Adrenal gland (tissue), 12 donors: ENCODE measurements around the gene DNM2. TPM values are rescaled to one million over a fixed set of nuclear protein-coding genes. Genes with fewer than 3 reads are reported as not detected.

ENCODE experiments used
- DNase-seq, 7 donors: peaks; one replicate each; pipeline ENCODE4 v3.0.0-alpha.2; 2019 to 2020
- H3K27ac ChIP-seq, 5 donors: fragments of 200-600 bp; sonication (generic) in 4 of 5; 1 replicate in 3 of 5; 2 replicates in 2 of 5; pipeline versions ENCODE4 v1.5.1 to v1.8.0; 2016 to 2020; ENCODE audit warnings: mild to moderate bottlenecking in 1 of 5
- H3K27me3 ChIP-seq: fragments of 200-600 bp; 2 replicates; pipeline ENCODE4 v1.8.0; 2021
- H3K36me3 ChIP-seq, 2 donors: fragments of 200-600 bp; replicated peaks in 1 of 2; 1 replicate in 1 of 2; 2 replicates in 1 of 2; pipeline versions ENCODE4 v1.5.1 to v1.8.0; 2018 to 2022
- H3K4me1 ChIP-seq, 2 donors: fragments of 200-600 bp; replicated peaks in 1 of 2; 1 replicate in 1 of 2; 2 replicates in 1 of 2; pipeline versions ENCODE4 v1.5.1 to v1.8.0; 2018 to 2021
- H3K4me3 ChIP-seq, 4 donors: fragments of 200-600 bp; sonication (generic) in 3 of 4; one replicate each; pipeline ENCODE4 v1.5.1; 2016 to 2018
- H3K9me3 ChIP-seq, 3 donors: fragments of 200-600 bp; sonication (generic) in 1 of 3; replicated peaks in 1 of 3; 1 replicate in 2 of 3; 2 replicates in 1 of 3; pipeline versions ENCODE4 v1.5.1 to v1.8.0; 2016 to 2021
- POLR2A ChIP-seq, 2 donors: fragments of 450-650 bp; IDR thresholded peaks; one replicate each; pipeline ENCODE4 v1.6.1; 2017; ENCODE audit warnings: antibody characterized with exemption in 2 of 2, mild to moderate bottlenecking in 2 of 2, moderate library complexity in 1 of 2
- WGBS, 4 donors: extraction: QIAGEN DNeasy Blood & Tissue Kit in 2 of 4; methylation state at CpG; one replicate each; pipeline versions ENCODE4 v1.1.5 to v1.1.7; 2013 to 2017; 5-methylcytosine and 5-hydroxymethylcytosine counted together
- intact Hi-C, 2 donors: fragments of 100-400 bp; cut with DNase I; formaldehyde crosslinking; loops; one replicate each; pipeline versions ENCODE4 v1.14.1 to v1.15.0; 2022 to 2023
- microRNA counts, 2 donors: library from miRNA; unstranded; fragments of <30 nt; microRNA quantifications; one replicate each; lab custom pipeline; 2016
- microRNA-seq, 3 donors: library from miRNA; unstranded; fragments of <30 nt; microRNA quantifications; one replicate each; pipeline ENCODE4, GENCODE V29; 2017 to 2020
- polyA plus RNA-seq, 3 donors: library from polyadenylated mRNA; stranded (reverse); fragments of 200-250 nt in 2 of 3; fragments of 350-450 nt in 1 of 3; fragmentation: Illumina TruSeq in 1 of 3; extraction: RNeasy Lipid Tissue Mini Kit (QIAGEN cat#74804) in 1 of 3; gene quantifications; one replicate each; pipeline ENCODE4 v1.2.3, GENCODE V29; 2013 to 2014
- small RNA-seq, 2 donors: library from RNA; depleted of rRNA; stranded (forward); fragments of <200 nt; gene quantifications; one replicate each; pipeline ENCODE3, GENCODE V24; 2016
- total RNA-seq, 9 donors: library from RNA; depleted of rRNA in 4 of 9; stranded (reverse); fragments of >200 nt in 4 of 9; fragments of 120-200 nt in 1 of 9; fragmentation: NEBNext Ultra II Directional in 1 of 9; extraction: Animal tissue kit (Norgen Biotek cat#: 25700) in 1 of 9; gene quantifications; one replicate each; pipeline versions ENCODE4 v1.1.0 to v1.2.4, GENCODE V29; 2013 to 2023
- TF ChIP-seq, protein P1 (sequence below), 6 experiments: fragments of 450-650 bp in 4 of 6; fragments of 200-600 bp in 2 of 6; sonication (generic) in 1 of 6; IDR thresholded peaks; 1 replicate in 5 of 6; 2 replicates in 1 of 6; pipeline versions ENCODE4 v1.5.1 to v1.8.0; 2016 to 2021; ENCODE audit warnings: antibody characterized with exemption in 6 of 6, mild to moderate bottlenecking in 2 of 6, moderate library complexity in 1 of 6
- donor health status: healthy with polysubstance abuse.
- donor health status: Bipolar disorder and iron deficiency.
- donor health status: DM: yes; HTN: yes; CAD: no.
- donor health status: DM: no; HTN: no; CAD: no.
- donor health status: DM: no; HTN: no; CAD: no.
- donor health status: DM: yes; HTN: yes; CAD: no.

The DNM2 gene
- total and polyA plus RNA-seq, 12 donors, result 73.3 to 196 (median 153) TPM

DNA sequence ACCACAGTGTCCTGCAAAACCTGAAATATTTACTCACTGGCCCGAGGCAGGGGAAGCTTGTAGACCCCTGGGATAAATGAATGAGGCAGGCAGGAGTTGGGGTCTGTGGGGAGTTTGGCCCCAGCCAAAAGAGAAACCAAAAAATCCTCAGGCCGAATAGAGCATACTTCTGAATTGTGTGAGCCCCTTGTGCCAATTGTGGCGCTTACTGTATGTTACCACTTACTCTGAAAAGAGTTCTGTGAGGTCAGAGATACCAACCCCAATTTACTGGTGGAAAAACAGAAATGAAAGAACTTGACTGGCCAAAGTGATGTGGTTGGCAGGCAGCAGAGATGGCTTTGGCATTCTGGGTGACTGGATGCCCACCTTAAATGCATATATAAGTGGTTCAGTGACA lies 160.4 kb downstream of the DNM2 start:
- Histone ChIP-seq H3K9me3 (no peaks in the 10 kb centered on the region), H3K27me3 (no peaks in the 10 kb centered on the region), H3K27ac (no peak overlapping the region), H3K36me3 (no peaks in the 10 kb centered on the region), H3K4me1 (peaks cover 6 to 36% of the 10 kb centered on the region in 2 donors), H3K4me3 (no peak overlapping the region)
- no peak for DNase-seq
- TF ChIP-seq, protein P1, sequence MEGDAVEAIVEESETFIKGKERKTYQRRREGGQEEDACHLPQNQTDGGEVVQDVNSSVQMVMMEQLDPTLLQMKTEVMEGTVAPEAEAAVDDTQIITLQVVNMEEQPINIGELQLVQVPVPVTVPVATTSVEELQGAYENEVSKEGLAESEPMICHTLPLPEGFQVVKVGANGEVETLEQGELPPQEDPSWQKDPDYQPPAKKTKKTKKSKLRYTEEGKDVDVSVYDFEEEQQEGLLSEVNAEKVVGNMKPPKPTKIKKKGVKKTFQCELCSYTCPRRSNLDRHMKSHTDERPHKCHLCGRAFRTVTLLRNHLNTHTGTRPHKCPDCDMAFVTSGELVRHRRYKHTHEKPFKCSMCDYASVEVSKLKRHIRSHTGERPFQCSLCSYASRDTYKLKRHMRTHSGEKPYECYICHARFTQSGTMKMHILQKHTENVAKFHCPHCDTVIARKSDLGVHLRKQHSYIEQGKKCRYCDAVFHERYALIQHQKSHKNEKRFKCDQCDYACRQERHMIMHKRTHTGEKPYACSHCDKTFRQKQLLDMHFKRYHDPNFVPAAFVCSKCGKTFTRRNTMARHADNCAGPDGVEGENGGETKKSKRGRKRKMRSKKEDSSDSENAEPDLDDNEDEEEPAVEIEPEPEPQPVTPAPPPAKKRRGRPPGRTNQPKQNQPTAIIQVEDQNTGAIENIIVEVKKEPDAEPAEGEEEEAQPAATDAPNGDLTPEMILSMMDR (IDR thresholded peaks at IDR 0.05), result no peak
- no peak for TF ChIP-seq POLR2A (IDR thresholded peaks at IDR 0.05)
- 82 to 97% (median 83%) methylated on average over 3 of the region's 3 CpGs for WGBS, 4 donors
- intact Hi-C loops, result no loop called here

MicroRNA genes within 50 kb of the gene (microRNA counts, 767-probe panel; counts per million panel counts)
- 0 counts per million in 2 donors for microRNA hsa-miR-638 (lab: Ali Mortazavi, UCI)

Small RNAs within 50 kb of the gene (microRNA-seq; reads per million reads assigned to microRNA genes)
- 0.38 to 1.4 (median 0.45) reads per million in 3 donors for gene MIR199A1
- gene MIR4748, result 0 to 0.45 (median 0.28) reads per million in 3 donors
- 0 to 0.76 (median 0.45) reads per million in 3 donors for gene MIR638
- gene MIR6793, result 0 to 4.8 (median 1.9) reads per million in 3 donors

Small RNAs within 50 kb of the gene (small RNA-seq; reads per million reads assigned to genes)
- gene MIR199A1 (0.08 to 0.47 reads per million in 2 donors), gene MIR4748 (0 to 0.08 reads per million in 2 donors), gene MIR638 (0 reads per million in 2 donors), gene MIR6793 (0.08 to 0.12 reads per million in 2 donors)

Other genes with a start within 250 kb of the DNM2 start
- gene KEAP1, start 214.7 kb upstream of the DNM2 start, total RNA-seq, result 100 to 1,000 TPM in 1 of 9 donors, 10 to 100 TPM in 8; 71.1 to 106 (median 75.4) TPM
- gene KEAP1, start 214.7 kb upstream of the DNM2 start, polyA plus RNA-seq, result 100 to 1,000 TPM in 1 of 3 donors, 10 to 100 TPM in 2; 71.0 to 101 (median 97.3) TPM
- 1 to 10 TPM in 2 of 9 donors, under 1 TPM in 6, not detected in 1; 0.14 to 3.0 (median 0.61) TPM for gene S1PR5, start 200.6 kb upstream of the DNM2 start, total RNA-seq
- gene S1PR5, start 200.6 kb upstream of the DNM2 start, polyA plus RNA-seq, result under 1 TPM; 0.37 to 0.97 (median 0.51) TPM
- 10 to 100 TPM; 26.4 to 93.7 (median 37.8) TPM for gene ATG4D, start 174.2 kb upstream of the DNM2 start, total RNA-seq
- 10 to 100 TPM in 2 of 3 donors, 1 to 10 TPM in 1; 7.4 to 58.2 (median 53.2) TPM for gene ATG4D, start 174.2 kb upstream of the DNM2 start, polyA plus RNA-seq
- 10 to 100 TPM in 8 of 9 donors, 1 to 10 TPM in 1; 7.1 to 32.4 (median 18.7) TPM for gene KRI1, start 152.1 kb upstream of the DNM2 start, total RNA-seq
- gene KRI1, start 152.1 kb upstream of the DNM2 start, polyA plus RNA-seq, result 10 to 100 TPM; 29.7 to 69.0 (median 29.8) TPM
- gene CDKN2D, start 149.1 kb upstream of the DNM2 start, total RNA-seq, result 10 to 100 TPM in 2 of 9 donors, 1 to 10 TPM in 7; 1.9 to 17.4 (median 6.5) TPM
- 10 to 100 TPM in 2 of 3 donors, 1 to 10 TPM in 1; 7.4 to 11.2 (median 10.0) TPM for gene CDKN2D, start 149.1 kb upstream of the DNM2 start, polyA plus RNA-seq
- gene AP1M2, start 130.8 kb upstream of the DNM2 start, total RNA-seq, result under 1 TPM in 2 of 9 donors, not detected in 7; 0.19 to 0.43 TPM
- gene AP1M2, start 130.8 kb upstream of the DNM2 start, polyA plus RNA-seq, result under 1 TPM in 2 of 3 donors, not detected in 1; 0.10 to 0.97 TPM
- gene SLC44A2, start 92.5 kb upstream of the DNM2 start, total RNA-seq, result 100 to 1,000 TPM in 4 of 9 donors, 10 to 100 TPM in 5; 20.4 to 188 (median 90.8) TPM
- gene SLC44A2, start 92.5 kb upstream of the DNM2 start, polyA plus RNA-seq, result 10 to 100 TPM; 67.3 to 92.3 (median 68.1) TPM
- 100 to 1,000 TPM in 5 of 9 donors, 10 to 100 TPM in 4; 75.0 to 254 (median 115) TPM for gene ILF3, start 63.7 kb upstream of the DNM2 start, total RNA-seq
- 100 to 1,000 TPM; 192 to 232 (median 219) TPM for gene ILF3, start 63.7 kb upstream of the DNM2 start, polyA plus RNA-seq
- 10 to 100 TPM; 16.4 to 82.7 (median 40.3) TPM for gene QTRT1, start 16.6 kb upstream of the DNM2 start, total RNA-seq
- gene QTRT1, start 16.6 kb upstream of the DNM2 start, polyA plus RNA-seq, result 100 to 1,000 TPM in 2 of 3 donors, 1 to 10 TPM in 1; 8.1 to 466 (median 422) TPM
- 100 to 1,000 TPM in 1 of 9 donors, 10 to 100 TPM in 8; 36.5 to 103 (median 55.7) TPM for gene TMED1, start 118.1 kb downstream of the DNM2 start, total RNA-seq
- 10 to 100 TPM; 12.5 to 49.6 (median 34.9) TPM for gene TMED1, start 118.1 kb downstream of the DNM2 start, polyA plus RNA-seq
- gene C19orf38, start 130.3 kb downstream of the DNM2 start, total RNA-seq, result 1 to 10 TPM in 7 of 9 donors, under 1 TPM in 2; 0.30 to 5.6 (median 1.9) TPM
- 1 to 10 TPM; 1.1 to 2.0 (median 1.9) TPM for gene C19orf38, start 130.3 kb downstream of the DNM2 start, polyA plus RNA-seq
- gene CARM1, start 153.5 kb downstream of the DNM2 start, total RNA-seq, result 10 to 100 TPM in 8 of 9 donors, 1 to 10 TPM in 1; 8.2 to 36.3 (median 22.0) TPM
- gene CARM1, start 153.5 kb downstream of the DNM2 start, polyA plus RNA-seq, result 10 to 100 TPM; 13.8 to 38.1 (median 20.4) TPM
- gene YIPF2, start 210.6 kb downstream of the DNM2 start, total RNA-seq, result 10 to 100 TPM; 54.5 to 99.1 (median 74.4) TPM
- 10 to 100 TPM; 21.1 to 98.9 (median 40.4) TPM for gene YIPF2, start 210.6 kb downstream of the DNM2 start, polyA plus RNA-seq
- gene TIMM29, start 210.7 kb downstream of the DNM2 start, total RNA-seq, result 10 to 100 TPM; 18.5 to 39.7 (median 28.3) TPM
- 10 to 100 TPM; 10.5 to 19.3 (median 11.6) TPM for gene TIMM29, start 210.7 kb downstream of the DNM2 start, polyA plus RNA-seq
- 100 to 1,000 TPM in 1 of 9 donors, 10 to 100 TPM in 8; 46.3 to 114 (median 59.3) TPM for gene SMARCA4, start 243.0 kb downstream of the DNM2 start, total RNA-seq
- 100 to 1,000 TPM in 1 of 3 donors, 10 to 100 TPM in 2; 58.8 to 124 (median 80.0) TPM for gene SMARCA4, start 243.0 kb downstream of the DNM2 start, polyA plus RNA-seq